Tibial nerve (tissue), 3 donors: ENCODE results near the gene MTX2.

Experiments
- CTCF ChIP-seq, 5 experiments: fragments of 200-600 bp in 3 of 5; fragments of 450-650 bp in 2 of 5; sonication (generic) in 3 of 5; IDR thresholded peaks; one replicate each; pipeline ENCODE4 v1.5.1; 2016 to 2019; ENCODE audit warnings: antibody characterized with exemption in 5 of 5, mild to moderate bottlenecking in 3 of 5, moderate library complexity in 2 of 5
- POLR2A ChIP-seq, 2 donors: fragments of 450-650 bp; IDR thresholded peaks; one replicate each; pipeline ENCODE4 v1.6.1; 2017; ENCODE audit warnings: antibody characterized with exemption in 2 of 2, mild to moderate bottlenecking in 2 of 2, moderate library complexity in 2 of 2

GRCh38 chr2:176330612-176331011 lies 61.4 kb downstream of the MTX2 start:
- TF ChIP-seq CTCF (IDR thresholded peaks at IDR 0.05) (no peak), POLR2A (IDR thresholded peaks at IDR 0.05) (no peak)
